ENCODE results near the gene EIF3I.

The EIF3I gene

GRCh38 chr1:32198237-32199042 is 23.8 kb upstream of the EIF3I start:
- no peak for DNase-seq

GRCh38 chr1:32199043-32199716 is 23.0 kb upstream of the EIF3I start:
- DNase-seq, result no peak

- no peak for DNase-seq
Observed at GRCh38 chr1:32199717-32200072, 22.5 kb upstream of the EIF3I start.

GRCh38 chr1:32200226-32201010 is 21.8 kb upstream of the EIF3I start, which contains the start of gene CCDC28B:
CCDC28B (plus strand) TSS chr1:32200595; CDS start chr1:32201936, 1,341 bp downstream.
- DNase-seq, result peak; percentile 72

GRCh38 chr1:32201011-32201855 is 21.0 kb upstream of the EIF3I start:
- DNase-seq, result peak; percentile 49

GRCh38 chr1:32204943-32205361 is 17.3 kb upstream of the EIF3I start:
- no peak for DNase-seq

- peak; percentile 75 for DNase-seq
Observed at GRCh38 chr1:32205401-32206370, 16.5 kb upstream of the EIF3I start, which contains the start of gene IQCC. IQCC (plus strand) TSS chr1:32205671; CDS start chr1:32205682, 11 bp downstream.

- DNase-seq, result no peak
Observed at GRCh38 chr1:32208469-32208868, 13.7 kb upstream of the EIF3I start.

- DNase-seq, result peak; percentile 25
Observed at GRCh38 chr1:32208891-32209328, 13.3 kb upstream of the EIF3I start, which contains the start of gene DCDC2B. DCDC2B (plus strand) TSS chr1:32209089; CDS start chr1:32209094, 5 bp downstream.

GRCh38 chr1:32215629-32216480 is 6.4 kb upstream of the EIF3I start:
- DNase-seq, result peak; percentile 61

- DNase-seq, result no peak
Observed at GRCh38 chr1:32216566-32216965, 5.6 kb upstream of the EIF3I start.

GRCh38 chr1:32219022-32219421 is 3.2 kb upstream of the EIF3I start:
- peak; percentile 32 for DNase-seq

GRCh38 chr1:32220746-32221580 is 1.2 kb upstream of the EIF3I start:
- DNase-seq, result no peak

GRCh38 chr1:32221581-32221979 is 627 bp upstream of the EIF3I start:
- no peak for DNase-seq

- no peak for DNase-seq
Observed at GRCh38 chr1:32223683-32224082, 1.5 kb downstream of the EIF3I start.

- DNase-seq, result no peak
Observed at GRCh38 chr1:32224285-32224684, 2.1 kb downstream of the EIF3I start.

- no peak for DNase-seq
Observed at GRCh38 chr1:32228771-32229170, 6.6 kb downstream of the EIF3I start.

- DNase-seq, result no peak
Observed at GRCh38 chr1:32231843-32232432, 9.7 kb downstream of the EIF3I start.
